GM12873 (cell line): ENCODE measurements around the gene CACNA1C.

Experiments used
- CTCF ChIP-seq: IDR thresholded peaks from 2 replicates; pipeline ENCODE4 v1.5.1; 2012; ENCODE audit warnings: low read depth, mild to moderate bottlenecking, moderate library complexity, low read length, control low read depth; ENCODE audit not compliant: insufficient read depth; ENCODE audit errors: missing control alignments

CACNA1C gene

GRCh38 chr12:2161473-2161872, 108.7 kb downstream of the CACNA1C start:
- no peak for TF ChIP-seq CTCF

GRCh38 chr12:2163177-2163941, 110.6 kb downstream of the CACNA1C start:
- TF ChIP-seq CTCF: no peak

GRCh38 chr12:2165021-2165420, 112.2 kb downstream of the CACNA1C start:
- TF ChIP-seq CTCF: no peak

- TF ChIP-seq CTCF: no peak
These were observed 113.1 kb downstream of the CACNA1C start for GRCh38 chr12:2165927-2166326.

GRCh38 chr12:2166696-2167095, 113.9 kb downstream of the CACNA1C start:
- TF ChIP-seq CTCF: no peak

- TF ChIP-seq CTCF: no peak
These were observed 114.4 kb downstream of the CACNA1C start for GRCh38 chr12:2167231-2167630.

GRCh38 chr12:2168808-2169207, 116.0 kb downstream of the CACNA1C start:
- no peak for TF ChIP-seq CTCF
